HG03196 (cell line): ENCODE data around the gene PRDM8.
"Not testable (repeated sequence)": the region's sequence is repeated elsewhere in the genome, so short reads cannot be mapped to it uniquely, and the experiment has no call there.

ENCODE experiments used
- ATAC-seq: cut with Tn5 transposase; IDR thresholded peaks from one replicate; pipeline ENCODE4 v1.9.1; 2021; ENCODE audit not compliant: unreplicated experiment

PRDM8 gene

DNA sequence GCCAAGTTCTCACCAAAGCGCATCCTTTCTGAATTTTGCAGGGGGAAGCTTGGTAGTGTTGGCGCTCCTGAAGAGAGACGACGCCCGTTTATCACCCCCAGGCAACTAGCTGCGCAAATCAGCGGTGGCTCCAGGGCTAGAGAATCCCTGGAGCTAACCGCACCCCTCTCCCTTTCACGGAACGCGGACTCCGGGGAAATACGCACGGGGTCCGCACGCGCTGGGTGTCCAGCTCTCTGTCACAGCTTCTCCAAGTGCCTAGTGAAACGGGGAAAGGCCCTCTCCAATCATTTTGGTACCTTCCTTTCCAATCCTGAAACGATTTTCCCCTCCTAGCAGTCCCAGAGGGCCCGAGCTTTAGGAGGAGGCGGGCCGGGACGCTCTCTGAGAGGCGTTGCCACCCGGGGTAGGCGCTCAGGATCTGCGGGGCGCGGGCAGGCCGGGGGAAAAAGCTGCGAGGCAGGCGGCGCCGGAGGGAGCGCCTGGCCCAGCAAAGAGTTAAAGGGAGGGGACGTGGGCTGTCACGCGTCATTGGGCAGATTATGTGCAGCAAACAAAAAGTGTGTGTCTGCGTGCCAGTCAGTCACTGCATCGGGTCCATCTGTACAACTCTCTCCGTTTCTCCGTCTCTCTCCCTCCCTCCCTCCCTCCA is at the start of gene PRDM8:
Gene PRDM8, plus strand, starts transcription at position 582 of the 652 bp plus-strand sequence. CDS start 2,578 bp downstream, outside the sequence.
- ATAC-seq = no peak

DNA sequence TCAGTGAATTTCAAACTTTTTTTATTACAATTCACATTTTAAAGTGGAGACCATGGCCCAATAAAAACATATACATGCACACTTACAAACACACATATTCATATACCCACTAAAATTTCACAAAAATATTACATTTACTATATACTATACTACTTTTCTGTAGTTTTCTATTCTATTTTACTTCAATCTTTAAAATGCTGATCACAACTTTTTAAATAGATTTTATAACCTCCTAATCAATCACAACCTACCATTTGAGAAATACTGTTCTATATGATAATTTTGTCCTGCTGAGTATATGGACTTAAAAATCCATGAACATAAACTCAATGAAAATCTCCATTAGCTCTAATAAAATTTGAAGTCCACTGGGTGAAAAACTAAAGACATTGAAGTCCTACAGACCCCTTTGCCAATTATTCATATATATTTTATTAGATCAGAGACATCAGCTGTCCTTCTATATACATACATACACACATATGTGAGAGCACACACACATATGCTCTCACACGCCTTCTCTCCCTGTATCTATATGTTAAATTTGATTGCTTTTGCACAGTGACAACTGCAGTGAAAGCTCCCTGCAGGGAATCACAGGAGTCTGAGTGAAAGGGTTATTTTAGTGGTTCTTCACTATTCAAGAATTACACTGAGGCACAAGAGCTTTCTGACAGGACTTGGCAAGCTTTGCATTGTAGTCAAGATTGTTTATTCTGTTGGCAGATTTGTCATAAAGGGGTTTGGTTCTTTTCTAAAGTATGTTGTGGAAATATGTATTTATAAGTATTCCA is 46.7 kb upstream of the PRDM8 start:
- no peak for ATAC-seq

DNA sequence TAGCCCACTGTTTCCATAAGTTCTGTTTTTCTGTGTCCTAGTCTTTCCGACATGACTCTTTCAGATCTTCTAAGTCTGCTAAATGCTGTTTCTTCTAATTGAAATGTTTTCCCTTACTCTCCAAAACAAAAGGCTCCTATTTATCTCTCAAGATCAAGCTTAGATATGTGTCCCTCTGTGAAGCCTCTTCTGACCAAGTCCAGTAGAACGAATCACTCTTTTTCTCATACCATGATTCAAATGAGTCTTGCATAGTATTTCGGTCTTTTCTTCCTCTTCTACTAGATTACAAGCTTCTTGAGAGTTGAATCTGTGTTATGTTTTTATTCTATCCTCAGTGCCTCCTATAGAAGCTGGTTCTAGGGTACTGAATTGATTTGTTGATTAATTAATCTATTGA is 45.3 kb upstream of the PRDM8 start:
- no peak for ATAC-seq

DNA sequence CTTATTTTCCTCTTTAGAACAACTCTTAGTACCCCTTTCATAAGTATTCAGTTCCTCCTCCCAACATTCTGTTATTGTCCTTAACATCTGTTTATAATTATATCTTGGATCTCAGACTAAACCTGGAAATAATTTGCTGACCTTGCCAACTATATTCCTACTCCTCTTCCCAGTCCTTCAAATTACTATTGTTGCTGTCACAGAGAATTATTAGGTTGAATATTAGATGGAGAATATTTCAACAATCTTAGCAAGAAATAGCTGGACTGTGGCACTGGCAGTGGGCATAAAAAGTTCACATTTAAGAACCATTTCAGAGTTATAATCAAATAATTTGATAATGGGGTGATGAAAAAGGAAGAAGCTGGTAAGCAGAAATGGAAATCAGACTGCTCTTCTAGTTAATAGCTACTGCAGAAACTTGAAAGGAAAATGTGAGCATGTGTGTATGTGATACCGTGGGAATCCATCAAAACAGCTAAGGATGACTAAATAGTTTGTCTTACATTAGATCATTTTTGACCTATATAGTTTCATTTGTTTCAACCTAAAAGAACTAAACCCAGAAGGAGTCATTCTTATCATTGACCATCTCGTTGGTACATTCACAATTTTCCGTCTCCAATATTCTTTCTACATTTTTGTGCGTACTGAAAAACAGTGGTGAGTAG is 43.3 kb upstream of the PRDM8 start:
- ATAC-seq = no peak

DNA sequence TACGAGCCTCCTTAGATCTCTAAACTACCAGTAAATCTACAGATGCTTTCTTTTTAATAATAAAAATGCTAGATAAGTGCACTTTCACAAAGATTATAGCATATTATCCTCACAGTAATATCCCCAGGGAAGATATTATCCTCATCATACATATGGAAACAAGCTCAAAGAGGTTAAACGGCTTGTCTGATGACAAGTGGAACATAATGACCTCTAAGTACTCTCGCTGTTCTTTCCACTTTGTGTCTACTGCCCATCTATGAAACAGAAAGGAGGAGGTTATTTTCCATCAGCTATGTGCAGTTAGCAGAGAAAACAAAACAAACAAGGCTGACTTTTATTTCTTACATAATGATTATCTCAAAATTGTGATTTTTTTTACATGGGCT is 42.8 kb upstream of the PRDM8 start:
- ATAC-seq = no peak

DNA sequence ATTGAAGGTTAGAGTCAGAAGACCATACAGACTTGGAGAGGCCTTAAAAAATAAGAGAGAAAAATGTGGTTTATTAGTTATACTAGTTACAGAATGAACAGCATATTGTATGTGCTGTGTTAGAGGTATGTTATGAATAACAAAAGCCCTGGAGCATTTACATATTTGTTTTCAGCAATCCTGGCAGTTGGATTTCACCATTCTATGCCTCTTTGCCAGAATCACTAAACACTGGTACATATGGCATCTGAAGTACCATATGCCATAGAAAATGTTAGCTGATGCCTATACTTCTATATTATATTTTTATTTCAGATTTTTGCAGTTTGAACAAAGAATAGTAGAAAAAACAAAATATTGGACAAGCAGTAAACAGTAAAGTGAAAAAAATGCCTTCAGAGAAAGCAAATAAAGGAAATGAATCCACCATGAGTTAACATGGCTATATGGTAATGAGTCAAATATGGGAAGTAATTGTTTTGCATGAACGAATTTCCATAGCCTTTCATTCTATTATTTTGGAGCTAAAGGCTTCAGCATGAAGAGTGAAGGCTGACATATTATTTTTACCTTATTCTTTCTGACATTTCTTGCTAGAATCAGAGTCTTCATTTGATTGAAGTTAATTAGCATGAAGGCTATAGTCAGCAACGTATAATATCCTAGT is 41.9 kb upstream of the PRDM8 start:
- ATAC-seq = no peak

DNA sequence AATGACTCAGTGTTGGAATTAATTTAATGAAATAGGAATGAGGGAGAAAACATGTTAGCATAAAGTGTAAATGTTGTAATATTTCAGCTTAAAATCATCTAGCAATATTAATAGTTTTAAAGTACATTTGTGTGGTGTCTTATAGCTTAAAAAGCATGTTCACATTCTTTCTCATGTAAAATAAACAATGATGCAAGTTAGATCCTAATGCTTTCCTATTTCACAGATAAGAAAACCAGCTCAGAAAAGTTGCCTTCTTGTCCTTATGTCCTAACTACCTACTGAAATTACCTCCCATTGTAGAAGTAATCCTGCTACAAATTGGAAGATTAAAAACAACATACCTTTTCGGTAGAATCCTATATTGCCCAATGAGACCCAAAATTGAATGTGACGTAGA is 40.9 kb upstream of the PRDM8 start:
- no peak for ATAC-seq

DNA sequence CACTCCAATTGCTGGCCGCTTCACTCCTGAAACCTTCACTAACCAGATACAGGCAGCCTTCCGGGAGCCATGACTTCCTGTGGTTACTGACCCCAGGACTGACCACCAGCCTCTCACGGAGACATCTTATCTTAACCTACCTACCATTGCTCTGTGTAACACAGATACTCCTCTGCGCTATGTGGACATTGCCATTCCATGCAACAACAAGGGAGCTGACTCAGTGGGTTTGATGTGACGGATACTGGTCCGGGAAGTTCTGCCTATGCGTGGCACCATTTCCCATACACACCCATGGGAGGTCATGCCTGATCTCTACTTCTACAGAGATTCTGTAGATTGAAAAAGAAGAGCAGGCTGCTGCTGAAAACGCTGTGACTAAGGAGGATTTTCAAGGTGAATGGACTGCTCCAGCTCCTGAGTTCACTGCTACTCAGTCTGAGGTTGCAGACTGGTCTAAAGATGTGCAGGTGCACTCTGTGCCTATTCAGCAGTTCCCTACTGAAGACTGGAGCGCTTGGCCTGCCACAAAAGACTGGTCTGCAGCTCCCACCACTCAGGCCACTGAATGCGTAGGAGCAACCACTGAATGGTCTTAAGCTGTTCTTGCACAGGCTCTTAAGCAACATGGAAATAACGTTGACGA is 35.8 kb upstream of the PRDM8 start:
- ATAC-seq = no peak

DNA sequence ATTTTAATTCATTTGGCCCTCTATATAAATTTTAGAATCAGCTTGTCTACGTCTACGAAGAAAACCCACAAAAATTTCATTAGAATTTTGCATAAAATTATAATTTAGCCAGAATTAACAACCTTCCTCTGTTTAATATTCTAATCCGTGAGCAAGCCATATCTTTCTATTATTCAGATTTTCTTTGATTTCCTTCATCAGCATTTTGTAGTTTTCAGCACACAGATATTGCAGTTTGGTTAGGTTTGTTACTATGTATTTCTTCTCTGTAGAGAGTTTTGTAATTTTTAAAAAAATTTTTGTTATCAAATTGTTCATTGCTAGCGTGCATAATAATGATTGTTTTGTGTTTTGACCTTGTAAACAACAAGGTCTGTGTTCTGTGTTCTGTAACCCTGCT is 34.9 kb upstream of the PRDM8 start:
- no peak for ATAC-seq

DNA sequence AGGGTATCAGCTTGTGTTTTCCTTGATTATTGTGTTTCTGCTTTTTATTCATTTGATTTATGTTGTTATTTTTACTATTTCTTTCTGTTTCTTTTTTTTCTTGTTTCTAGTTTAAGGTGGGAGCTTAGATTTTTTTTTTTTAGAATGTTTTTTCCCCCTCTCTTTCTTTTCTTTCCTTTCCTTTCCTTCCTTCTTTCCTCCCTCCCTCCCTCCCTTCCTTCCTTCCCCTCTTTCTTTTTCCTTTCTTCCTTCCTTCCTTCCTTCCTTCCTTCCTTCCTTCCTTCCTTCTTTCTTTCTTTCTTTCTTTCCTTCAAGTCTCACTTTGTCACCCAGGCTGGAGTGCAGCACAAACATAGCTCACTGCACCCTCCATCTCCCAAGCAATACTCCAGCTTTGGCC is 31.4 kb upstream of the PRDM8 start:
- no peak for ATAC-seq

DNA sequence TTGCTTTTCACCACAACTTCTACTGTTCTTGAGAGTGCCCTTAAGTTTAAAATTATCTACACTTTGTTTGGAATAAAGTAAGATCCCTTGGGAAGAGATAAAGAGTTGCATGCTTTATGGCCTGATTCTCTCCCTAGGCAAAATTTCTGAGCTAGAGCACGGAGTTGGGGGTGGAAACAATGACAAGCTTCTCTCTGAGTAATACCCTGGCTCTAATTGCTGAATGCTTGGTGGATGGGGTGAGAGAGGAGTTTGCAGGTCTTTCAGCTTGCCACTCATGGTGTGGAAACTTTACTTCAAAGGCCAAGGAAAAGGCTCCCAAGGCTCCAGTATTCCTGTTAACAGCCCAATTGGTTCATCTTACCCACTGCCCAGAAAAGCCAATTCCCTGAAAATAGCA is 26.1 kb upstream of the PRDM8 start:
- no peak for ATAC-seq

DNA sequence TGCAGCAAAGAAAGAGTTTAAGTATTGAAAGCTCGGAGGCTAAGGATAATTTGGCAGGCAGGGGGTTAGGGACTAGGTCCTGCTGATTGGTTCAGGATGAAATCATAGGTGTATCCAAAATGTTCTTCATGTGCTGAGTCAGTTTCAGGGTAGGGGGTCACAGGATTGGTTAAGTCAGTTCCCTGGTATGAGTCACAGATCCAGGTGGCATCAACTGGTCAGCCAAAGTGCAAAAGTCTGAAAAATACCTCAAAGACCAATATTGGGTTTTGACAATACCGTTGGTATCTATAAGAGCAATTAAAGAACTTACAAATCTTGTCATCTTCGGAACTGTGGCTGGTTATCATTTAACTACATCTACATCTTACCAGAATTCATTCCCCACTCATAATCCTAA is 25.6 kb upstream of the PRDM8 start:
- ATAC-seq = peak; percentile 15

DNA sequence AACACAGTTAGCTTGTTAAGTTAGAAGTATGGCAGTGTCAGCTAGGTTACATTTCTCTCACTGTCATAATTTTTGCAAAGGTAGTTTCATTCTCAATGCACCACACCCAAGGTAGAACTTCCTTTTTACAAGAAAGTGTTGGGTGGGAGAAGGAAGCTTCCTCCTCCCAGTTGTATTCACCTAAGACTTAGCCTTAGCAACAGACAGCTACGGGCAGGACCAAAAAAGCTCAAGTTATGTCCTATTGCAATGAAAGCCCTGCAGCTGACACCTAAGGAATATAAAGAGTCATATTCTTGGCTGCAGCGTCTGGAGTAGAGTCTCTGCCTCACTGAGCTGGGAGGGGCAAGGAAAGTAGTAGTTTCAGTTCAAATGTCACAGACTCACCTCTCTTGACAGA is 25.1 kb upstream of the PRDM8 start:
- ATAC-seq = peak; percentile 44

DNA sequence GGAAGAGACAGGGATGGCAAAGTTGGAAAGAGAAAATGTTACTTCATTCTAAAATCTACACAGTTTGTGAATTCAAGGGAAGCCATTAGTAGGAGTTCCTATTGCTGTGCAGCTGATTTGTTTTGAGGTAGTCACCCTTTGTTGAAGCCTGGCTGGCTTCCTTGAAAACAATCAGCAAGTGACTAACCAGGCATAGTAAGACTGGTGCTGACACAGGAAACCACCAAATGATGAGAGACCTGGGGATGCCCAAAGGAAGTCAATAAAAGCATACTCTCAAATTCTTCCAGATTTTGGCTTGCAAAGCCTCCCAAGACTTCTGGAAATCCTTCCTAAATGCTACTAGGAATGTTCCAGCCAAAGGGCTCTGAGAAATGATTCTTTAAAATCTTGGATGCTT is 23.9 kb upstream of the PRDM8 start:
- peak; percentile 94 for ATAC-seq

DNA sequence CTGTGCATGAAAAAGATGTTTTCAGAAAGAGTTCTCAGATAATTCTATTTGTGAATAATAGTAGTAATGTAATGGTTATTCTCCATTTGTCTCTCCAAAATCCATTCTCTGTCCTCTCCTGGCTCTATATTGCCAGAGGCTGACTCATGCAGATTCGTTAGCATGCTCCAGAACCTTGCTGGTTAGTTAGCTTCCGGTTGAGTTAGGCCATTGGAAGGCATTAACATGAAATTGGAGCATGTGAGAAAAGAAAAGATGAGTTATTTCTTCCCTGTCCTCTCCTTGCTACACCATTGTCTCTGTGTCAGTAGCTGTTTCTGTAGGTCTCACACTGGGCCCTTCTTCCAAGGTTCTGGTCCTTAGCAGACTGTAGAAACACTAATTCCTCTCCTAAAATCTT is 23.5 kb upstream of the PRDM8 start:
- no peak for ATAC-seq

DNA sequence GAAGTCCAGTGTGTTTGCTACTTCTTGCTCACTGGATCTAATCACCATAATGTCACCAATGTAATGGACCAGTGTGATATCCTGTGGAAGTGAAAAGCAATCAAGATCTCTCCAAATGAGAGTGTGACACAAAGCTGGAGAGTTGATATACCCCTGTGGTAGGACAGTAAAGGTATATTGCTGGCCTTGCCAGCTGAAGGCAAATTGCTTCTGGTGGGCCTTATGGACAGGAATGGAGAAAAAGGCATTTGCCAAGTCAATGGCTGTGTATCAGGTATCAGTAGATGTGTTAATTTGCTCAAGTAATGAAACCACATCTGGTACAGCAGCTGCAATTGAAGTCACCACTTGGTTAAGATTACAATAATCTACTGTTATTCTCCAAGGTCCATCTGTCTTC is 19.5 kb upstream of the PRDM8 start:
- not testable (repeated sequence) for ATAC-seq

DNA sequence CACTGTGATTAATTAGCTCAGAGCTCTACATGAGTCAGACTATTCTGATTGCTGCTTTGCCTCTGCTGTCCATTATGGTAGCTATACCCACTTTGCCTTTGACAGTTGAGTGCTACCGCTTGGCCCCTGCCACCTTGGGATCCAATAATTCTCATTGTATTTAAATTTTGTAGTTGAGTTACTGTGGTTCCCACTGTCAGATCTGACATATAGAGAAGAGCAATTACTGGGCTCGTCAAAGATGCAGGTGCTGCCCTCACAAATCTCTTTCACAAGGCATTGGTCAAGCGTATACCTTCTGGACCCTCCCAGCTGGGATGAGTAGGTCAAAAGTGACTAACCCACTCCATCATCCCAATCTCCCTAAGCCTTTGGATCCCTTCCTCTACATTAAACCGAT is 18.3 kb upstream of the PRDM8 start:
- no peak for ATAC-seq

DNA sequence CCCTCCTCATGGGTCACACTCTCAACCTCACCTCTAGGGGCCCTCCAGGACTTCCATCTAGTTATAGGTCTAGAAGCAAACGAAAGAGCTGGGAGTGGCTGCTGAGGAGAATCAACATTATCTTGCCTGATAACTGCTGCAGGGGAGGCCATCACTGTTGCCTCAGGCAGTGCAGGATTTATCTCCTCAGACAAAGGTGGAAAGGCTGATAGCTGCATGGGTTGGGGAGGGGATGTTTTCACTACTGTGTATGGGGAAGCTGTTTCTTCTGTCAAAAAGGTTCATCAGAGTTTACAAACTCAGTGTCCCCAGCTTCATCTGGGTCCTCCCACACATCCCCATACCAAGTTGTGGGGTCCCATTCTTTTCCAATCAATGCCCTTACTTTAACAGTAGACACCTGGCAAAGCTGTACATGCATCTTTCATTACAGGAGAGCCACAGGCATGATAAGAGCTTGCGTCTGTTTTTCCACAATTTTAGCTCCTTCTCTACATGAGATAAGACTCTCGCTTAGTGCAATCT is 17.6 kb upstream of the PRDM8 start:
- ATAC-seq = no peak

DNA sequence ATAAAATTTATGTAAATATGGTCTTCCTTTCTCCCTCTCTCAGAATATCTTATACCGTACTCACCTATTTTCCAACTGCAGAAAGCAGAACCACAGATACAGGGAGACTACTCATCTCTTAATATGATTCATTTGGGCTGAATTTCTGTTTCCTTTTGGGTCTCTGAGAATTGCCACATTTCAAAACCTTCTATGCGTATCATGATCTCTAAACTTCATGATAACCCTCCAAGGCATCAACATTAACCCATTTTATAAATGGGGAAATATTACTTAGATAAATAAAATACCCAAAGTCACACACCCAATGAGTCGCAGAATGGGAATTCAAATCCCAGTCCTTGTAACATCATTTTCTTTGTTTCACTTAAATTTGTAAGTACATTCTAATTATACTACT is 16.6 kb upstream of the PRDM8 start:
- ATAC-seq = no peak

DNA sequence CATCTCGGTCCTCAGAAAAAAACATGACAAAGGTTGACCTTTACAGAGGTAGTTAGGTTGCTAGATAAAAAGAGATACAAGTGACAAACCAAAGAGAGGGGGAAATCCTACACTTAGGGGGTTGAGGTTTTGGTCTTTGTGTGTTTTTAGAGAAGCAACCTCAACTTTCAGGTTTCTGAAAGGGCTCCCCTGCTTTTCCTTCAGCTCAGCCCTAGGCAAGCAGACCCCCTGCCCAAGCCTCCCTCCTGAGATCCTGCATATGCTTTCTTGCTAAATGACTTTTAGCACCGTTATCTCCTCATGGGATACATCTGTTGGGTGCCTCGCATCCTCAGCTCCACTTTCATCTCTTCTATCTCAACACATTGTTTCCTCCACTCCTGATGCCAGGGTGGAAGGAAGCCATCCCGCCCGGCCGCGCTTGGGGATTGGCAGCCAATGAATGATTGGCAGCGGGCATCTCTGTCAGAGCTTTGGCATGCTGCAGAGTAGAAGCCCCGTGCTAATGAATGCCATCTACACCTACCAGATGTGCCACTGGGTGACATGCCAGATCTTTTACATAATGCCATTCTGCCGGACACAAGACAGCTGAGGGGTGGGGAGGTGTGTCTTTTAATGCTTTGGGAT is 15.0 kb upstream of the PRDM8 start:
- ATAC-seq = no peak
